ENCODE measurements around the gene CTNND1. TPM values are rescaled to one million over a fixed set of nuclear protein-coding genes. Genes with fewer than 3 reads are reported as not detected.
A peak's percentile ranks its signal among the peaks of the same experiment; 100 is the strongest.

The CTNND1 gene
- total RNA-seq, 1 donor from 2014 or later: 131 TPM

- TF ChIP-seq CTCF (IDR thresholded peaks at IDR 0.05; ENCODE audit: insufficient read depth, low read length, severe bottlenecking): no peak
- H3K36me3 ChIP-seq (ENCODE audit: control insufficient read depth, insufficient read depth, low read length): peaks cover 4% of the 10 kb centered on the region
- DNase-seq (ENCODE audit: low read depth) (no peak), FAIRE-seq (no peak)
- H3K4me3 ChIP-seq (ENCODE audit: low read depth, low read length): no peak overlapping the region
- H3K27me3 ChIP-seq (ENCODE audit: control insufficient read depth, insufficient read depth, low read length): no peaks in the 10 kb centered on the region
Observed at GRCh38 chr11:57770793-57771192, 9.2 kb downstream of the CTNND1 start.

GRCh38 chr11:57771365-57771764 is 9.8 kb downstream of the CTNND1 start:
- FAIRE-seq: no peak
- H3K4me3 ChIP-seq (ENCODE audit: low read depth, low read length): no peak overlapping the region
- DNase-seq (ENCODE audit: low read depth): no peak
- no peak for TF ChIP-seq CTCF (IDR thresholded peaks at IDR 0.05; ENCODE audit: insufficient read depth, low read length, severe bottlenecking)
- H3K36me3 ChIP-seq (ENCODE audit: control insufficient read depth, insufficient read depth, low read length): peaks cover 4% of the 10 kb centered on the region
- H3K27me3 ChIP-seq (ENCODE audit: control insufficient read depth, insufficient read depth, low read length): no peaks in the 10 kb centered on the region

GRCh38 chr11:57772562-57772961 is 11.0 kb downstream of the CTNND1 start:
- peak; percentile 76 for DNase-seq (ENCODE audit: low read depth)
- TF ChIP-seq CTCF (IDR thresholded peaks at IDR 0.05; ENCODE audit: insufficient read depth, low read length, severe bottlenecking): no peak
- Histone ChIP-seq H3K27me3 (ENCODE audit: control insufficient read depth, insufficient read depth, low read length) (no peaks in the 10 kb centered on the region), H3K36me3 (ENCODE audit: control insufficient read depth, insufficient read depth, low read length) (peaks cover 4% of the 10 kb centered on the region), H3K4me3 (ENCODE audit: low read depth, low read length) (no peak overlapping the region)
- FAIRE-seq: no peak

GRCh38 chr11:57773026-57773598 is 11.5 kb downstream of the CTNND1 start:
- no peak for TF ChIP-seq CTCF (IDR thresholded peaks at IDR 0.05; ENCODE audit: insufficient read depth, low read length, severe bottlenecking)
- no peak overlapping the region for H3K4me3 ChIP-seq (ENCODE audit: low read depth, low read length)
- peaks cover 4% of the 10 kb centered on the region for H3K36me3 ChIP-seq (ENCODE audit: control insufficient read depth, insufficient read depth, low read length)
- no peaks in the 10 kb centered on the region for H3K27me3 ChIP-seq (ENCODE audit: control insufficient read depth, insufficient read depth, low read length)
- DNase-seq (ENCODE audit: low read depth): no peak
- no peak for FAIRE-seq

- no peak overlapping the region for H3K4me3 ChIP-seq (ENCODE audit: low read depth, low read length)
- DNase-seq (ENCODE audit: low read depth): no peak
Observed at GRCh38 chr11:57775491-57775890, 13.9 kb downstream of the CTNND1 start.

More at GRCh38 chr11:57775491-57775890, 13.9 kb downstream of the CTNND1 start:
- Histone ChIP-seq H3K36me3 (ENCODE audit: control insufficient read depth, insufficient read depth, low read length) (peaks cover 4% of the 10 kb centered on the region), H3K27me3 (ENCODE audit: control insufficient read depth, insufficient read depth, low read length) (no peaks in the 10 kb centered on the region)
- FAIRE-seq: no peak
- no peak for TF ChIP-seq CTCF (IDR thresholded peaks at IDR 0.05; ENCODE audit: insufficient read depth, low read length, severe bottlenecking)

All from bronchial epithelial cell (primary cell).